K562 (cell line): Measurements from ENCODE around the gene SH3D21. TPM values are rescaled to one million over a fixed set of nuclear protein-coding genes. Genes with fewer than 3 reads are reported as not detected.

Experiments used
- ATAC-seq: fragments of 200-7000 bp; cut with Tn5 transposase; 3 replicates; pipeline ENCODE4 v1.9.1; 2020; ENCODE audit warnings: moderate library complexity
- BruUV-seq: library from RNA; stranded (reverse); fragments of 400-500 nt; replicated peaks from 2 replicates; lab custom pipeline; 2021; lab: Mats Ljungman, UMichigan
- CTCF ChIA-PET: fragments of 300-600 bp; formaldehyde crosslinking; extraction: SDS; loops from one replicate; lab custom pipeline; 2021; ENCODE audit warnings: low intra/inter-chr PET ratio; lab: Yijun Ruan, JAX
- POLR2A ChIA-PET: fragments of 300-600, 350-650 bp; sonication (Branson Sonifier 250); formaldehyde crosslinking; extraction: SDS; loops from one replicate; lab custom pipeline; 2021; ENCODE audit warnings: antibody characterized with exemption, inconsistent platforms; lab: Yijun Ruan, JAX
- DNase-seq, 4 experiments: peaks; one replicate each; pipeline versions ENCODE4 v3.0.0 to v3.0.0-alpha.2; 2011 to 2018; ENCODE audit warnings: low spot score in 3 of 4, mixed read lengths in 3 of 4; ENCODE audit errors: extremely low read depth in 1 of 4
- FAIRE-seq: peaks from 2 replicates; lab custom pipeline; 2011; peaks lifted over from hg19 to GRCh38; lab: Jason Lieb, UNC
- H2AFZ ChIP-seq: 2 replicates; pipeline ENCODE4 v1.6.0; 2011; ENCODE audit warnings: low read depth, low read length, control low read depth, inconsistent platforms
- H3K27ac ChIP-seq: fragments of 200-600 bp; 3 replicates; pipeline ENCODE4 v1.8.0; 2011; ENCODE audit warnings: low read depth, mild to moderate bottlenecking, control low read depth, inconsistent platforms, low read length, moderate library complexity, mixed read lengths; ENCODE audit errors: extremely low read depth
- H3K27me3 ChIP-seq, 2 experiments: fragments of 300-600 bp in 1 of 2; 2 replicates in 1 of 2; 3 replicates in 1 of 2; pipeline versions ENCODE4 v1.6.0 to v1.8.0; 2011; ENCODE audit warnings: inconsistent platforms in 2 of 2, low read length in 2 of 2, mild to moderate bottlenecking in 1 of 2, mixed read lengths in 1 of 2, moderate library complexity in 1 of 2; ENCODE audit not compliant: control insufficient read depth in 2 of 2, insufficient read depth in 2 of 2
- H3K36me3 ChIP-seq: fragments of 300-600 bp; 3 replicates; pipeline ENCODE4 v1.8.0; 2011; ENCODE audit warnings: mild to moderate bottlenecking, low read length, inconsistent platforms; ENCODE audit not compliant: control insufficient read depth, insufficient read depth
- H3K4me1 ChIP-seq, 2 experiments: fragments of 200-600 bp in 1 of 2; replicated peaks in 1 of 2; 2 replicates in 1 of 2; 3 replicates in 1 of 2; pipeline versions ENCODE4 v1.5.1 to v1.8.0; 2011; ENCODE audit warnings: inconsistent platforms in 2 of 2, low read length in 2 of 2, mild to moderate bottlenecking in 1 of 2, mixed read lengths in 1 of 2, moderate library complexity in 1 of 2; ENCODE audit not compliant: control insufficient read depth in 2 of 2, insufficient read depth in 2 of 2
- H3K4me2 ChIP-seq: 2 replicates; pipeline ENCODE4 v1.6.1; 2011; ENCODE audit warnings: low read length, control low read depth, inconsistent platforms, mixed read lengths; ENCODE audit not compliant: insufficient read depth
- H3K4me3 ChIP-seq: fragments of 200-600 bp; sonication (generic), shearing (Covaris generic); 2 replicates; pipeline ENCODE4 v1.5.1; 2016; ENCODE audit warnings: control low read depth, inconsistent platforms
- H3K79me2 ChIP-seq: fragments of 200-600 bp; 3 replicates; pipeline ENCODE4 v1.8.0; 2011; ENCODE audit warnings: low read length, inconsistent platforms; ENCODE audit not compliant: control insufficient read depth, insufficient read depth
- H3K9ac ChIP-seq, 2 experiments: 2 replicates each; pipeline versions ENCODE4 v1.6.0 to v1.6.1; 2011; ENCODE audit warnings: low read depth in 2 of 2, low read length in 2 of 2, control low read depth in 1 of 2, inconsistent platforms in 1 of 2, mild to moderate bottlenecking in 1 of 2, mixed read lengths in 1 of 2; ENCODE audit not compliant: insufficient read depth in 1 of 2
- H3K9me1 ChIP-seq: one replicate; pipeline ENCODE4 v1.6.0; 2011; ENCODE audit warnings: inconsistent platforms, mild to moderate bottlenecking, low read length, moderate library complexity; ENCODE audit not compliant: control insufficient read depth, insufficient read depth
- H3K9me3 ChIP-seq: replicated peaks from 2 replicates; pipeline ENCODE4 v1.5.1; 2011; ENCODE audit warnings: low read depth, low read length, inconsistent platforms; ENCODE audit not compliant: control insufficient read depth, insufficient read depth
- H4K20me1 ChIP-seq: replicated peaks from 2 replicates; pipeline ENCODE4 v1.6.1; 2011; ENCODE audit warnings: low read length, inconsistent platforms, mixed read lengths; ENCODE audit not compliant: control insufficient read depth, insufficient read depth
- ATF1 ChIP-seq, 2 experiments: fragments of 450-650 bp in 1 of 2; IDR thresholded peaks; 2 replicates each; pipeline ENCODE4 v1.6.1; 2016; ENCODE audit warnings: missing compliant biosample characterization in 1 of 2, missing genetic modification characterization in 1 of 2
- ELF4 ChIP-seq: fragments of 450-650 bp; formaldehyde crosslinking; IDR thresholded peaks from 2 replicates; pipeline ENCODE4 v1.4.0; 2022; ENCODE audit warnings: missing genetic modification characterization
- FIP1L1 ChIP-seq: fragments of 200-400 bp; formaldehyde crosslinking; IDR thresholded peaks from 2 replicates; pipeline ENCODE4 v1.6.1; 2018; ENCODE audit warnings: mild to moderate bottlenecking, low read depth, low read length; ENCODE audit not compliant: poor library complexity, severe bottlenecking
- FOXA1 ChIP-seq: fragments of 450-650 bp; IDR thresholded peaks from 2 replicates; pipeline ENCODE4 v1.6.1; 2016; ENCODE audit warnings: mild to moderate bottlenecking, borderline replicate concordance
- HDGF ChIP-seq: fragments of 450-650 bp; IDR thresholded peaks from 2 replicates; pipeline ENCODE4 v1.6.1; 2016
- HOXB6 ChIP-seq: fragments of 250-450 bp; sonication (Bioruptor Pico); IDR thresholded peaks from 2 replicates; pipeline ENCODE4 v1.5.1; 2022; ENCODE audit warnings: mild to moderate bottlenecking, borderline replicate concordance
- KDM2B ChIP-seq: fragments of 250-450 bp; sonication (Bioruptor Pico); IDR thresholded peaks from 2 replicates; pipeline ENCODE4 v1.8.0; 2021; ENCODE audit warnings: mild to moderate bottlenecking, moderate library complexity
- SAFB2 ChIP-seq: fragments of 200-400 bp; formaldehyde crosslinking; IDR thresholded peaks from 2 replicates; pipeline ENCODE4 v1.6.1; 2018; ENCODE audit warnings: borderline replicate concordance, low read length, low read depth, moderate library complexity; ENCODE audit not compliant: severe bottlenecking
- ZNF407 ChIP-seq: fragments of 450-650 bp; IDR thresholded peaks from 2 replicates; pipeline ENCODE4 v1.6.1; 2016; ENCODE audit warnings: low read depth
- ZNF778 ChIP-seq: fragments of 450-650 bp; formaldehyde crosslinking; IDR thresholded peaks from 2 replicates; pipeline ENCODE4 v1.4.0; 2020; ENCODE audit warnings: mild to moderate bottlenecking, moderate library complexity
- WGBS: fragments of 100-300 bp; shearing (Covaris generic); methylation state at CpG from one replicate; pipeline ENCODE4 v1.1.6; 2016; ENCODE audit warnings: low coverage, mixed read lengths; ENCODE audit not compliant: insufficient coverage; ENCODE audit errors: missing lambda C conversion rate; 5-methylcytosine and 5-hydroxymethylcytosine counted together
- in situ Hi-C: fragments of 300-500 bp; cut with MboI; formaldehyde crosslinking; loops from 4 replicates; pipeline ENCODE4 v1.15.0; 2018; ENCODE audit warnings: inconsistent platforms, mixed read lengths
- intact Hi-C: fragments of 100-400 bp; cut with micrococcal nuclease; formaldehyde crosslinking; loops from 2 replicates; pipeline ENCODE4 v1.14.2; 2022
- polyA plus RNA-seq, 8 experiments: library from polyadenylated mRNA; depleted of rRNA in 4 of 8; stranded (reverse) in 5 of 8; unstranded in 3 of 8; fragments of >200 nt; fragmentation: Nextera tagmentation in 2 of 8; fragmentation: Illumina TruSeq in 1 of 8; extraction: Ambion mirVana in 2 of 8; extraction: Trizol in 1 of 8; gene quantifications; 2 replicates each; pipeline versions ENCODE4 v1.2.1 to v1.2.3, GENCODE V29; 2011 to 2014; ENCODE audit warnings: inconsistent platforms in 1 of 8, missing spikeins in 1 of 8
- total RNA-seq, 7 experiments: library from RNA; depleted of rRNA in 6 of 7; stranded (reverse); fragments of >200 nt in 6 of 7; fragmentation: Illumina TruSeq in 2 of 7; extraction: Trizol in 2 of 7; gene quantifications; 2 replicates each; pipeline versions ENCODE4 v1.2.1 to v1.2.3, GENCODE V29; 2011 to 2021; ENCODE audit warnings: low replicate concordance in 1 of 7
- TF ChIP-seq, protein P1 (sequence below), 2 experiments: IDR thresholded peaks in 1 of 2; conservative IDR thresholded peaks in 1 of 2; 2 replicates each; pipeline ENCODE4 v1.6.1; 2016; ENCODE audit warnings: low read depth in 2 of 2, mild to moderate bottlenecking in 1 of 2, missing compliant biosample characterization in 1 of 2, missing genetic modification characterization in 1 of 2, moderate library complexity in 1 of 2

SH3D21 gene
- total and polyA plus RNA-seq, 9 of the 15 experiments (the other 6 are each of a cell fraction or from before 2014, with no cell fraction given) = 0.01 to 4.7 (median 1.8) TPM

DNA sequence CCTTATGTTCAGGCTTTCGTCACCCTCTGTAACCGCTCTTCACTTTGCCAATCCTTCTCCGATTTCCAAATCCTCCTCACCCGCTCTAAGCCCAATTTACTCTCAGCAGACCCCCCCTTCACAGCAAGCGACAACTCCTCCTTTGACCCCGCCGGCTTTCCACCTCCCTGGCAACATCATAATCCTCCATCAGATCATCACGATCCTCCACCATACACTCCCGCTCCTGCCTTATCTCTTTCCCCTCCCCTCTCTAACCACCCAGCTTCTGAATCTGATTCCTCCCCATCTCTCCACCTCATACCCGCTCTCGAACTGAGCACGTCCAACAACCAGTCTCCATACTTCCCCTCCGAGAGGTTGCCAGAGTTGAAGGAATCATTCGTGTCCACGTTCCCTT, 24.8 kb downstream of the SH3D21 start:
- intact Hi-C loops = no loop called here
- WGBS = 45% methylated on average over 15 of the region's 15 CpGs
- Histone ChIP-seq H4K20me1 (no peaks in the 10 kb centered on the region), H3K4me1 (peaks cover 10 to 23% of the 10 kb centered on the region in 2 experiments), H3K4me3 (no peak overlapping the region), H3K36me3 (no peaks in the 10 kb centered on the region), H3K9ac (no peak overlapping the region), H3K79me2 (no peaks in the 10 kb centered on the region), H3K9me1 (no peaks in the 10 kb centered on the region), H3K27ac (no peak overlapping the region), H3K4me2 (no peak overlapping the region), H3K9me3 (no peaks in the 10 kb centered on the region), H3K27me3 (no peaks in the 10 kb centered on the region), H2AFZ (no peak overlapping the region)
- DNase-seq (no peak), ATAC-seq (no peak), FAIRE-seq (no peak)
- ChIA-PET POLR2A (interaction anchor here (1.6 kb wide), 1 partner anchor 9 kb away, joined by 8 read pairs; no protein-coding TSS in a partner anchor), CTCF (no interaction called here)
- BruUV-seq = no TSS peak
- in situ Hi-C loops = no loop called here
- no peak for TF ChIP-seq FOXA1
- TF ChIP-seq HOXB6 (CRISPR knock-in tag) = no peak
- TF ChIP-seq, protein P1, sequence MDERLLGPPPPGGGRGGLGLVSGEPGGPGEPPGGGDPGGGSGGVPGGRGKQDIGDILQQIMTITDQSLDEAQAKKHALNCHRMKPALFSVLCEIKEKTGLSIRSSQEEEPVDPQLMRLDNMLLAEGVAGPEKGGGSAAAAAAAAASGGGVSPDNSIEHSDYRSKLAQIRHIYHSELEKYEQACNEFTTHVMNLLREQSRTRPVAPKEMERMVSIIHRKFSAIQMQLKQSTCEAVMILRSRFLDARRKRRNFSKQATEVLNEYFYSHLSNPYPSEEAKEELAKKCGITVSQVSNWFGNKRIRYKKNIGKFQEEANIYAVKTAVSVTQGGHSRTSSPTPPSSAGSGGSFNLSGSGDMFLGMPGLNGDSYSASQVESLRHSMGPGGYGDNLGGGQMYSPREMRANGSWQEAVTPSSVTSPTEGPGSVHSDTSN (CRISPR knock-in tag; IDR thresholded peaks at IDR 0.05; ENCODE audit: low read depth) = no peak
- TF ChIP-seq, protein P1 (tag; conservative IDR thresholded peaks at IDR 0.05; ENCODE audit: low read depth) = no peak
- 0 out of 2 replicates have a peak, but pooled peaks have one; percentile 35 for TF ChIP-seq ELF4 (CRISPR knock-in tag)
- no peak for TF ChIP-seq SAFB2
- no peak for TF ChIP-seq ATF1 (CRISPR knock-in tag; IDR thresholded peaks at IDR 0.05)
- TF ChIP-seq ATF1 (tag; IDR thresholded peaks at IDR 0.05) = no peak
- TF ChIP-seq ZNF407 = no peak
- TF ChIP-seq KDM2B = no peak
- no peak for TF ChIP-seq FIP1L1
- no peak for TF ChIP-seq HDGF
- no peak for TF ChIP-seq ZNF778
